SK-N-SH (cell line): ENCODE results near the gene EXO5. TPM values are rescaled to one million over a fixed set of nuclear protein-coding genes. Genes with fewer than 3 reads are reported as not detected.

Experiments
- CTCF ChIA-PET: fragments of 300-600, 350-600 bp; formaldehyde crosslinking; extraction: SDS; loops from one replicate; lab custom pipeline; 2021; lab: Yijun Ruan, JAX
- POLR2A ChIA-PET: fragments of 350-600 bp; sonication (Branson Sonifier 250); formaldehyde crosslinking; extraction: SDS; loops from one replicate; lab custom pipeline; 2020; ENCODE audit warnings: antibody characterized with exemption, inconsistent platforms; lab: Yijun Ruan, JAX
- DNase-seq: peaks from one replicate; pipeline ENCODE4 v3.0.0; 2012
- H2AFZ ChIP-seq: fragments of 200-600 bp; sonication (generic); 2 replicates; pipeline ENCODE4 v1.8.1; 2016; ENCODE audit warnings: antibody characterized with exemption, mild to moderate bottlenecking, low read depth
- H3F3A ChIP-seq: fragments of 200-600 bp; sonication (generic); replicated peaks from 2 replicates; pipeline ENCODE3; 2016; ENCODE audit warnings: antibody characterized with exemption, mild to moderate bottlenecking; ENCODE audit not compliant: insufficient read depth
- H3K27ac ChIP-seq, 2 experiments: fragments of 200-500 bp in 1 of 2; fragments of 200-600 bp in 1 of 2; sonication (Bioruptor generic) in 1 of 2; sonication (generic), shearing (Covaris generic) in 1 of 2; 2 replicates each; pipeline versions ENCODE4 v1.5.1 to v1.6.1; 2014 to 2016; ENCODE audit warnings: low read depth in 2 of 2, inconsistent platforms in 1 of 2, low read length in 1 of 2, mild to moderate bottlenecking in 1 of 2, mixed read lengths in 1 of 2
- H3K27me3 ChIP-seq: fragments of 200-600 bp; sonication (generic), shearing (Covaris generic); 2 replicates; pipeline ENCODE4 v1.6.1; 2016; ENCODE audit warnings: mixed run types; ENCODE audit not compliant: insufficient read depth
- H3K36me3 ChIP-seq, 2 experiments: fragments of 200-500 bp in 1 of 2; fragments of 200-600 bp in 1 of 2; sonication (Bioruptor generic) in 1 of 2; sonication (generic) in 1 of 2; replicated peaks in 1 of 2; 2 replicates each; pipeline versions ENCODE3 to v1.5.1; 2014 to 2016; ENCODE audit warnings: low read length in 1 of 2, mild to moderate bottlenecking in 1 of 2; ENCODE audit not compliant: insufficient read depth in 2 of 2, control insufficient read depth in 1 of 2
- H3K4me1 ChIP-seq, 2 experiments: fragments of 200-500 bp in 1 of 2; fragments of 200-600 bp in 1 of 2; sonication (Bioruptor generic) in 1 of 2; sonication (generic), shearing (Covaris generic) in 1 of 2; 2 replicates each; pipeline versions ENCODE4 v1.5.1 to v1.6.1; 2014 to 2016; ENCODE audit warnings: low read depth in 1 of 2, low read length in 1 of 2, mixed run types in 1 of 2; ENCODE audit not compliant: insufficient read depth in 2 of 2, control insufficient read depth in 1 of 2
- H3K4me2 ChIP-seq: fragments of 200-600 bp; sonication (generic), shearing (Covaris generic); 2 replicates; pipeline ENCODE4 v1.6.1; 2017; ENCODE audit warnings: mixed run types
- H3K4me3 ChIP-seq, 2 experiments: fragments of 200-500 bp in 1 of 2; fragments of 200-600 bp in 1 of 2; sonication (Bioruptor generic) in 1 of 2; sonication (generic), shearing (Covaris generic) in 1 of 2; 2 replicates each; pipeline versions ENCODE4 v1.5.1 to v1.8.1; 2014 to 2016; ENCODE audit warnings: low read depth in 2 of 2, inconsistent platforms in 1 of 2, low read length in 1 of 2, mild to moderate bottlenecking in 1 of 2, mixed read lengths in 1 of 2, moderate library complexity in 1 of 2
- H3K79me2 ChIP-seq: fragments of 200-600 bp; sonication (generic); 2 replicates; pipeline ENCODE4 v1.8.1; 2017; ENCODE audit warnings: mild to moderate bottlenecking; ENCODE audit not compliant: insufficient read depth
- H3K9ac ChIP-seq: fragments of 200-600 bp; sonication (generic); 2 replicates; pipeline ENCODE4 v1.6.1; 2017; ENCODE audit warnings: mixed run types
- H3K9me2 ChIP-seq: fragments of 200-600 bp; sonication (generic); 2 replicates; pipeline ENCODE4 v1.6.1; 2017; ENCODE audit warnings: mixed run types
- H3K9me3 ChIP-seq: fragments of 200-600 bp; sonication (generic); 2 replicates; pipeline ENCODE4 v1.6.1; 2017; ENCODE audit warnings: mixed run types, mild to moderate bottlenecking, moderate library complexity
- H4K20me1 ChIP-seq: fragments of 200-600 bp; sonication (generic); 2 replicates; pipeline ENCODE4 v1.6.1; 2017; ENCODE audit warnings: mild to moderate bottlenecking, mixed run types; ENCODE audit not compliant: insufficient read depth
- FOSL2 ChIP-seq: IDR thresholded peaks from 2 replicates; pipeline ENCODE4 v1.4.0; 2012; ENCODE audit warnings: low read depth, mild to moderate bottlenecking, moderate library complexity, borderline replicate concordance
- FOXJ3 ChIP-seq: sonication (generic); formaldehyde crosslinking; IDR thresholded peaks from 2 replicates; pipeline ENCODE4 v1.5.1; 2020; ENCODE audit warnings: mild to moderate bottlenecking, missing genetic modification reagents
- GATA2 ChIP-seq: sonication (generic); formaldehyde crosslinking; IDR thresholded peaks from 2 replicates; pipeline ENCODE4 v1.5.0; 2020; ENCODE audit warnings: mild to moderate bottlenecking, missing genetic modification reagents
- MXI1 ChIP-seq: IDR thresholded peaks from 2 replicates; pipeline ENCODE4 v1.6.1; 2012; ENCODE audit warnings: mild to moderate bottlenecking, low read depth, low read length, improper control_type of control experiment
- NFIC ChIP-seq: IDR thresholded peaks from 2 replicates; pipeline ENCODE4 v1.4.0; 2012; ENCODE audit warnings: borderline replicate concordance
- NRF1 ChIP-seq: IDR thresholded peaks from 2 replicates; pipeline ENCODE4 v1.6.1; 2012; ENCODE audit warnings: low read depth, mild to moderate bottlenecking, low read length
- RCOR1 ChIP-seq: fragments of 150-350 bp; IDR thresholded peaks from 2 replicates; pipeline ENCODE4 v1.6.1; 2017; ENCODE audit warnings: antibody characterized with exemption, low read length
- SIN3A ChIP-seq: IDR thresholded peaks from 2 replicates; pipeline ENCODE4 v1.6.1; 2012; ENCODE audit warnings: low read depth, mild to moderate bottlenecking, low read length, moderate library complexity, borderline replicate concordance
- SMC3 ChIP-seq: IDR thresholded peaks from 2 replicates; pipeline ENCODE4 v1.6.1; 2012; ENCODE audit warnings: low read depth, low read length, improper control_type of control experiment
- USF1 ChIP-seq: IDR thresholded peaks from 2 replicates; pipeline ENCODE4 v1.4.0; 2012; ENCODE audit warnings: low read depth, borderline replicate concordance
- WGBS: methylation state at CpG from one replicate; pipeline ENCODE4 v1.1.6; 2017; ENCODE audit warnings: low lambda C conversion rate; 5-methylcytosine and 5-hydroxymethylcytosine counted together
- polyA plus RNA-seq, 3 experiments: library from polyadenylated mRNA; depleted of rRNA; stranded (reverse); fragments of >200 nt; gene quantifications; 2 replicates each; pipeline ENCODE4 v1.2.3, GENCODE V29; 2012
- TF ChIP-seq, protein P1 (sequence below): IDR thresholded peaks from 2 replicates; pipeline ENCODE4 v1.6.1; 2012; ENCODE audit warnings: mild to moderate bottlenecking, low read depth, low read length, moderate library complexity
- TF ChIP-seq, protein P2 (sequence below): IDR thresholded peaks from 2 replicates; pipeline ENCODE4 v1.4.0; 2012; ENCODE audit warnings: low read depth, borderline replicate concordance
- TF ChIP-seq, protein P3 (sequence below): fragments of 150-350 bp; IDR thresholded peaks from 2 replicates; pipeline ENCODE4 v1.6.1; 2016; ENCODE audit warnings: mild to moderate bottlenecking, low read depth, low read length

Gene EXO5
- polyA plus RNA-seq, 1 of the 3 experiments (the other 2 are of a cell fraction): 7.4 TPM

DNA sequence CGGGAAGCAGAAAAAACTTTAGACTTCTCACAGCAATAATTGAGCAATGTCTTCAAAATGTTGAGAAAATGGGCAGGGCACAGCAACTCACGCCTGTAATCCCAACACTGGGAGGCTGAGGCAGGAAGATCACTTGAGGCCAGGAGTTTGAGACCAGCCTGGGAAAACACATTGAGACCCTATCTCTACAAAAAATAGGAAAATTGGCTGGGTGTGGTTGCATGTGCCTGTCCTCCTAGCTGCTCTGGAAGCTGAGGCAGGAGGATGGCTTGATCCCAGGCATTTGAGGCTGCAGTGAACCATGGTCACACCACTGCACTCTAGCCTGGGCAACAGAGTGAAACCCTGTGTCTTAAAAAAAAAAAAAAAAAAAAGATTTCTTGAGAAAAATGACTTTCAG lies 39.2 kb upstream of the EXO5 start:
- H3K4me2 ChIP-seq: no peak overlapping the region
- no peaks in the 10 kb centered on the region for H3K9me2 ChIP-seq
- ChIA-PET CTCF (no interaction called here), POLR2A (no interaction called here)
- H3K27ac ChIP-seq: no peak overlapping the region
- no peak overlapping the region for H2AFZ ChIP-seq
- no peak overlapping the region for H3K9ac ChIP-seq
- no peak for DNase-seq
- no peaks in the 10 kb centered on the region for H3F3A ChIP-seq
- no peaks in the 10 kb centered on the region for H4K20me1 ChIP-seq
- peaks cover 0 to 28% of the 10 kb centered on the region in 2 experiments for H3K36me3 ChIP-seq
- H3K4me1 ChIP-seq: no peaks in the 10 kb centered on the region
- no peaks in the 10 kb centered on the region for H3K27me3 ChIP-seq
- H3K4me3 ChIP-seq: no peak overlapping the region
- TF ChIP-seq GATA2 (CRISPR knock-in tag): no peak
- TF ChIP-seq NRF1: no peak
- TF ChIP-seq, protein P1, sequence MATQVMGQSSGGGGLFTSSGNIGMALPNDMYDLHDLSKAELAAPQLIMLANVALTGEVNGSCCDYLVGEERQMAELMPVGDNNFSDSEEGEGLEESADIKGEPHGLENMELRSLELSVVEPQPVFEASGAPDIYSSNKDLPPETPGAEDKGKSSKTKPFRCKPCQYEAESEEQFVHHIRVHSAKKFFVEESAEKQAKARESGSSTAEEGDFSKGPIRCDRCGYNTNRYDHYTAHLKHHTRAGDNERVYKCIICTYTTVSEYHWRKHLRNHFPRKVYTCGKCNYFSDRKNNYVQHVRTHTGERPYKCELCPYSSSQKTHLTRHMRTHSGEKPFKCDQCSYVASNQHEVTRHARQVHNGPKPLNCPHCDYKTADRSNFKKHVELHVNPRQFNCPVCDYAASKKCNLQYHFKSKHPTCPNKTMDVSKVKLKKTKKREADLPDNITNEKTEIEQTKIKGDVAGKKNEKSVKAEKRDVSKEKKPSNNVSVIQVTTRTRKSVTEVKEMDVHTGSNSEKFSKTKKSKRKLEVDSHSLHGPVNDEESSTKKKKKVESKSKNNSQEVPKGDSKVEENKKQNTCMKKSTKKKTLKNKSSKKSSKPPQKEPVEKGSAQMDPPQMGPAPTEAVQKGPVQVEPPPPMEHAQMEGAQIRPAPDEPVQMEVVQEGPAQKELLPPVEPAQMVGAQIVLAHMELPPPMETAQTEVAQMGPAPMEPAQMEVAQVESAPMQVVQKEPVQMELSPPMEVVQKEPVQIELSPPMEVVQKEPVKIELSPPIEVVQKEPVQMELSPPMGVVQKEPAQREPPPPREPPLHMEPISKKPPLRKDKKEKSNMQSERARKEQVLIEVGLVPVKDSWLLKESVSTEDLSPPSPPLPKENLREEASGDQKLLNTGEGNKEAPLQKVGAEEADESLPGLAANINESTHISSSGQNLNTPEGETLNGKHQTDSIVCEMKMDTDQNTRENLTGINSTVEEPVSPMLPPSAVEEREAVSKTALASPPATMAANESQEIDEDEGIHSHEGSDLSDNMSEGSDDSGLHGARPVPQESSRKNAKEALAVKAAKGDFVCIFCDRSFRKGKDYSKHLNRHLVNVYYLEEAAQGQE: no peak
- TF ChIP-seq RCOR1: no peak
- TF ChIP-seq, protein P2, sequence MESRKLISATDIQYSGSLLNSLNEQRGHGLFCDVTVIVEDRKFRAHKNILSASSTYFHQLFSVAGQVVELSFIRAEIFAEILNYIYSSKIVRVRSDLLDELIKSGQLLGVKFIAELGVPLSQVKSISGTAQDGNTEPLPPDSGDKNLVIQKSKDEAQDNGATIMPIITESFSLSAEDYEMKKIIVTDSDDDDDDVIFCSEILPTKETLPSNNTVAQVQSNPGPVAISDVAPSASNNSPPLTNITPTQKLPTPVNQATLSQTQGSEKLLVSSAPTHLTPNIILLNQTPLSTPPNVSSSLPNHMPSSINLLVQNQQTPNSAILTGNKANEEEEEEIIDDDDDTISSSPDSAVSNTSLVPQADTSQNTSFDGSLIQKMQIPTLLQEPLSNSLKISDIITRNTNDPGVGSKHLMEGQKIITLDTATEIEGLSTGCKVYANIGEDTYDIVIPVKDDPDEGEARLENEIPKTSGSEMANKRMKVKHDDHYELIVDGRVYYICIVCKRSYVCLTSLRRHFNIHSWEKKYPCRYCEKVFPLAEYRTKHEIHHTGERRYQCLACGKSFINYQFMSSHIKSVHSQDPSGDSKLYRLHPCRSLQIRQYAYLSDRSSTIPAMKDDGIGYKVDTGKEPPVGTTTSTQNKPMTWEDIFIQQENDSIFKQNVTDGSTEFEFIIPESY: no peak
- WGBS: 90% methylated on average over 2 of the region's 2 CpGs
- no peaks in the 10 kb centered on the region for H3K79me2 ChIP-seq
- peaks cover 53% of the 10 kb centered on the region for H3K9me3 ChIP-seq

- no peaks in the 10 kb centered on the region for H4K20me1 ChIP-seq
- H3F3A ChIP-seq: no peaks in the 10 kb centered on the region
- H3K79me2 ChIP-seq: no peaks in the 10 kb centered on the region
- H3K9me3 ChIP-seq: peaks cover 24% of the 10 kb centered on the region
- ChIA-PET POLR2A (no interaction called here), CTCF (no interaction called here)
- H3K4me2 ChIP-seq: no peak overlapping the region
- H2AFZ ChIP-seq: no peak overlapping the region
- H3K4me3 ChIP-seq: no peak overlapping the region
- no peaks in the 10 kb centered on the region for H3K9me2 ChIP-seq
- no peak overlapping the region for H3K27ac ChIP-seq
- WGBS: 14% methylated on average over 2 of the region's 2 CpGs
- no peak overlapping the region for H3K9ac ChIP-seq
- peaks cover 0 to 8% of the 10 kb centered on the region in 2 experiments for H3K36me3 ChIP-seq
- no peak for DNase-seq
- H3K27me3 ChIP-seq: no peaks in the 10 kb centered on the region
- peaks cover 0 to 7% of the 10 kb centered on the region in 2 experiments; a peak in 2 of 4 replicates for H3K4me1 ChIP-seq
- TF ChIP-seq MXI1 (no peak), FOXJ3 (no peak), SMC3 (no peak), FOSL2 (no peak), USF1 (no peak), SIN3A (no peak), NFIC (no peak), RCOR1 (no peak), NRF1 (no peak)
- TF ChIP-seq, protein P1: no peak
- TF ChIP-seq, protein P3, sequence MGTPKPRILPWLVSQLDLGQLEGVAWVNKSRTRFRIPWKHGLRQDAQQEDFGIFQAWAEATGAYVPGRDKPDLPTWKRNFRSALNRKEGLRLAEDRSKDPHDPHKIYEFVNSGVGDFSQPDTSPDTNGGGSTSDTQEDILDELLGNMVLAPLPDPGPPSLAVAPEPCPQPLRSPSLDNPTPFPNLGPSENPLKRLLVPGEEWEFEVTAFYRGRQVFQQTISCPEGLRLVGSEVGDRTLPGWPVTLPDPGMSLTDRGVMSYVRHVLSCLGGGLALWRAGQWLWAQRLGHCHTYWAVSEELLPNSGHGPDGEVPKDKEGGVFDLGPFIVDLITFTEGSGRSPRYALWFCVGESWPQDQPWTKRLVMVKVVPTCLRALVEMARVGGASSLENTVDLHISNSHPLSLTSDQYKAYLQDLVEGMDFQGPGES: no peak
Observed at GRCh38 chr1:40475268-40475667, 33.3 kb upstream of the EXO5 start.
